CD4-positive, alpha-beta T cell treated with Interleukin-1 beta for 1 hour (primary cell): ENCODE results near the gene TJP1.
"Not testable (repeated sequence)": the region's sequence is repeated elsewhere in the genome, so short reads cannot be mapped to it uniquely, and the experiment has no call there.

Experiments
- DNase-seq, 2 donors: peaks; one replicate each; pipeline ENCODE4 v3.0.0-alpha.2; 2020 to 2022

The TJP1 gene

DNA sequence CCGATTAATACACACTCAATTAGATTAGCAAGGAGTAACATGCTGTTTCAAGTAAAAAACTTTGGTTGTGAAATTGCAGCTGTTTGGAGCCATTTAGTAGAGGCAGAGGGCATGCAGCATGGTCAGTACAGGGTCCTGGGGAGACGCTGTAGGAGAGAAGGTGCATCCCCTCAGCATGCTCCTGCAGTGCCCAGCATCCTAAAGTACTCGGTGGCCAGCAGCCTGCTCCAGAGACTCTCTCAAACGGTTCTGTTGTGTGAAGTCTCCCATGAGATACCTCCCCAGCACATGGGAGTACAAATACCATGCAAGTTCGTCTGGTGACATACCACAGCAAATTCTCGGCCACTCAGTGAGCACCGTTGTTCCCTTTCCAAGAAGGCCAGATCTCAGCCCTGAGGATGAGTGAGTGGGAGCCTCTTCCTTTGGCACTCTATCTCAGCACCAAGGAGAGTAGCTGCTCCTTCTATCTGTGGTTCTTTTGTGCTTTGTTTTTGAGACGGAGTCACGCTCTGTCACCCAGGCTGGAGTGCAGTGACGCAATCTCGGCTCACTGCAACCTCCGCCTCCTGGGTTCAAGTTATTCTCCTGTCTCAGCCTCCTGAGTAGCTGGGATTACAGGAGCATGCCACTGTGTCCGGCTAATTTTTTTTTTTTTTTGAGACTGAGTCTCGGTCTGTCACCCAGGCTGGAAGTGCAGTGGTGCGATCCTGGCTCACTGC lies 72.7 kb downstream of the TJP1 start:
- DNase-seq, result no peak

DNA sequence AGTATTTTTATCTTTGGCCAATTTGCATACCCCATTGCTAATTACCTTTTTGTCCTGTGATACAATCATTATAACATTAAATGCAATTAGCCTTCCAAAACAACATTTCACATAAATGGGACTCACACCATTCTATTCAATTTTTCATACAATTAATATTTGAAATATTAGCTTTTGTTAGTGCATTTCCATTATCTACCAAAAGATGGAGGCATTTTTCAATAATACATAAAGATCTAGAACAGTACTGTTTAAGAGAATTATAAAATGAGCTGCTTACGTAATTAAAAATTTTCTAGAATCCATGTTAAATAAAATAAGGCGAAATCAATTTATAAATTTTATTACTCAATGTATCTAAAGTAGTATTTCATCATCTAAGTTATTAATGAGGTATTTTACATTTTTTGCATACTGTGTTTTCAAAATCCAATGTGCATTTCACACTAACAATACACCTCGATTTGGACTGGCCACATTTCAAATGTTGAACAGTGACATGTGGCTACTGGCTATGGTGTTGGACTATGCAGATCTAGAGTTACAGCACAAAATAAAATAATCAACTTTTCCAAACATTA lies 74.3 kb downstream of the TJP1 start:
- DNase-seq, result no peak

DNA sequence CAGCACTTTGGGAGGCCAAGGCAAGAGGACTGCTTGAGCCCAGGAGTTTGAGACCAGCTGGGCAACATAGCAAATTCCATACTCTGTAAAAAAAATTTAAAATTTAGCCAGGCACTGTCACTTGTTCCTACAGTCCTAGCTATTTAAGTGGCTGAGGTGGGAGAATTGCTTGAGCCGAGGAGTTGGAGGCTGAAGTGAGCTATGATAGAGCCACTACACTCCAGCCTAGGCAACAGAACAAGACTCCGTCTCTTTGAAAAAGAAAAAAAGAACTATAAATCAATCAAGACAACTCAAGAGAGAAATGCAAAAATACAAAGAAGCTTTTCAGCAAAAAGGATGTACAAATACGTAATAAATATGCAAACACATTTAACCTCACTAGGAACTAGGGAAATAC lies 78.8 kb downstream of the TJP1 start:
- DNase-seq, result no peak

DNA sequence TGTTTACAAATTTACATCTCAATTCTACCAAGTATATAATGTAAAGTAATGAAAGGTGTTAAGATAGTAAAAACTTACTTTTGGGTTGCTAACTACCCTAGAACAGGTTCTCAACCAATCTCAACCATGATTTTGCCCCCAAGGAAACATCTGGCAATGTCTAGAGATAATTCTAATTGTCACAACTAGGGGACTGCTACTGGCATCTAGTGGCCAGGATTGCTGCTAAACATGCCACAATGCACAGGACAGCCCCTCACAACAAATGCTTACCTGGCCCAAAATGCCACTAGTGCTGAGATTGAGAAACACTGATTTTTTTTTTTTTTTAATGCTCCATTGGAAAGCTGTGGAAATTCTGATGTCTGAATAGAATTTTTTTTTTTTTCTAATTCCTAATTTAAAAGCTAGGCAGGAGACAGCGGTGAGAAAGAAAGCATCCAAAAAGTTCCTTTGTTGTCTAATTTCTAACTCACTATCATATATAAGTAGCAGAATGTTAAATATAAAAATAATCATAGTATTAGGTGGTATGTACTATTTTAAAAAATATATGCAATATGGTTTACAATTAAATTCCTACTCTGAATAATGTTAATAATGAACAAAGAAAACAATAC lies 81.5 kb downstream of the TJP1 start:
- no peak for DNase-seq

DNA sequence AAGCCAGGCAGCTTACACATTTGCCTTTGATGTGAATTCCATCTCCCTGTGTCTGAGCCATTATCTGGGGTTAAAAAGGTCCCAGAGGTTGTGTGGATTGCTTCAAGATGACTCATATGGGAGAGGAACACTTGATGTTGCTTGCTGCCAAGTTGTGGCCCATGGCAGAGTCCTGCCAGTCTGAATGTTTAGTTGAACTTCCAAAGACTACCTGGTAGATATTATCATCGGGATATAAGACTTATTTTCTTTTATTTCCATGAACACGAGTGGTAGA lies 85.6 kb downstream of the TJP1 start:
- DNase-seq, result no peak

DNA sequence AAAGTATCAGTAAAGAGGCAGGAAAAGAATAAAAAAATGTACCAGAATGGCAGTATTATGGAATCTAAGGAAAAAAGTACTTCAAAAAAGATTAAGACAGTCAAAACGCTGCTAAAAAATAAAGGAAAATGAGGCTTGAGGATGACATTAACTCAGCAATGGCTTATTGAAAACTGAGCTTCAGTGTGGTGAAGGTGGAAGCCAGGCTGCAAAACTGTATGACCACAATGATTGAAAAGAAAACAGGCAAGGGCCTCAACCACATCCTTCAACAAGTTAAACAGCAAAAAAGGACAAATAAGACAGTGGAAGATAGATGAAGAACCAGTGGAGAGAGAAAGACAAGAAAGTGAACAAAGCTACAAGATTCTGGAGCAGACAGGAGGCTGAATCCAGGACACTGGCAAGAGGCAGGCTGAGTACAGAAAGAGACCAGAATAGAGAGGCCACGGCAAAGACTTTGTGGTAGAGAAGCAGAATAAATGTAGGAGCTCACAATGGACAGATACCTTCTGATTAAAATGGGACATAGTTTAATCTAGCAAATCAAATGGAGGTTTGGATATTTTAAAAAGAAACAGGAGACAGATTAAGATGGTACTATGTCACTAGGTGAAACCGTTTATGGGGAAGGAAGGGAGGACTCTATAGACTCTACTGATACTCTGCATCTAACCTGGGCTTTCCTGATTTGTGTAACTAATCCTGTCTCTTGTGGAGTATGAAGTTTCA lies 86.1 kb downstream of the TJP1 start:
- no peak for DNase-seq

DNA sequence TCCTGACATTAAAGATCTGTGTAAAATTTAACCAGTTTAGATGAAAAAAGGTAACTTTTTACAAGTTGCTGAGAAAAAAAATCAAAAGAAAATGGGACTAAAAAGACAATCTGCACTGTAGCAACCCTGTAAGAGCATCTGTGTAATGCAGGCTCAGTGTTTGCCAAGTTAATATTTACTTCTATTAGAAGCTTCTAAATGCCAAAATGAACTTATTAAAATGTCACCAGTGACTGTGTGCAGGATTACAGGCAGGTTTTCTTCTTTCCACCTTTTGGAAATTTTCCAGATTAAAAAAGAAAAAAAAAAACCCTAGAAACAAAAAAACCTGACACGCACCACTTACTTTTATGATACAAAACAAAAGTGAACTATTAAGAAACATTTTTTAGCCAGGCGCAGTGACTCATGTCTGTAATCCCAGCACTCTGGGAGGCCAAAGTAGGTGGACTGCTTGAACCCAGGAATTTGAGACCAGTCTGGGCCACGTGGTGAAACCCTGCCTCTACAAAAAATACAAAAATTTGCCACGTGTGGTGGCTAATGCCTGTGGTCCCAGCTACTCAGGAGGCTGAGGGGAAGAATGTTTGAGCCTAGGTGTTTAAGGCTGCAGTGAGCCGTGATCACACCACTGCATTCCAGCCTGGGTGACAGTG lies 87.2 kb downstream of the TJP1 start:
- DNase-seq, result no peak

DNA sequence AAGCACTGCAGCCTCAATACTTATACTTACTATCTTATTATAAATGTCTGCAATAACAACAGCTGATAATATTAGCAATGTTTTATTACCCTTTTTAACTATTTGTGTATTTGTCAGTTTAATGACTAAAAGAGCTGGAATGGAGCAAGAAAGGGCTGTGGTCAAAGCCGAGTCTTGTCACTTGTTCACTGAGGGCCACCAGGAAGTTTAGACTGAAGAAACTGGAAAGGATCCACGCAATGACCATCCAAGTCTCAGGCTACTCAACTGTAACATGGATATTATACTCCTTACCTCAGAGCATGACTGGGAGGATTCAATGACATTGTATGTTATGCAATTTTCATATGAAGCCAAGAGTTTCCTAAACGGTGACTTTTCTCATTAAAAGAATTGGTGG lies 90.4 kb downstream of the TJP1 start:
- no peak for DNase-seq

DNA sequence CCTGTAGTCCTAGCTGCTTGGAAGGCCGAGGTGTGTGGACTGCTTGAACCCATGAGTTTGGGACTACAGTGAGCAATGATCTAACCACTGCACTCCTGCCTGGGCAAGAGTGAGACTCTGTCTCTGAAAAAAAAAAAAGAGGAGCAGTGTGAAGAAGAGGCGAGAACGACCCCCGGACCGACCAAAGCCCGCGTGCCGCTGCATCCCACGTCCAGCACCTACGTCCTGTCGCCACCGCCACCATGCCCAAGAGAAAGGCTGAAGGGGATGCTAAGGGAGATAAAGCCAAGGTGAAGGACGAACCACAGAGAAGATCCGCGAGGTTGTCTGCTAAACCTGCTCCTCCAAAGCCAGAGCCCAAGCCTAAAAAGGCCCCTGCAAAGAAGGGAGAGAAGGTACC lies 91.8 kb downstream of the TJP1 start:
- DNase-seq, result not testable (repeated sequence)

DNA sequence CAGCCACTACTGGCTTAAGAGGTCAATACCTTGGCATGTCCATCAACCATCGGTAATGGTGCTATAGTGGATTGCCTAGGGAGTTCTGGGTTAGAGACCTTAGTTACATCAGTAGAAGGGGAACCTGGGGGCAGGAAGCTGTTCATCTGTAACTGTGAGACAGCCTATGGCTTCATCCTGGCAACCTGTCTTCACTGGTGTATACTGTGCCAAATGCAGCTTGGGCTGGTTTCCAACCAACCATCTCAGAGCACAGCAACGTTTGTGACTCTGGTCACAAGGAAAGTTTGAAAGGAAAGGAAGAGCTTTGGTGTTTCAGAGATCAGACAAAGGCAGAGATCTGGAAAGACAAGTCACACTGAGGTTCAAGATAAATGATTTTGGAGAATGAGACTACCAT lies 93.8 kb downstream of the TJP1 start:
- DNase-seq, result no peak

DNA sequence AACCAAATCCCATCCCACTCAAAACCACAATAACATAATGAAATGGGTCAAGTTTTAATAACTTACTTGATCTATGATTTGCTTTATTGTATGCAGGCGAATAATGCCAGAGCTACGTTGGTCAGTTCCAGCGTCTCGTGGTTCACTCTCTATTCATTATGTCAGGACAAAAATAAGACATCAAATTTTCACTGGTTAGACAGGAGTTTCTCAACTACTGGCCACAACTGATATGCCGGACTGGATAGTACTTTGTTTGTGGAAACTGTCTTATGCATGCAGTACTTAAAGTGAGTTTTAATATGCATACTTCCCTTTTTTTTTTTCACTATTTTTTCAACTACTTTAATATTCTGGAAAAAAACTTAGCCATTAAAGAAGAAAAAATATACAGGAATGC lies 94.4 kb downstream of the TJP1 start:
- DNase-seq, result no peak

DNA sequence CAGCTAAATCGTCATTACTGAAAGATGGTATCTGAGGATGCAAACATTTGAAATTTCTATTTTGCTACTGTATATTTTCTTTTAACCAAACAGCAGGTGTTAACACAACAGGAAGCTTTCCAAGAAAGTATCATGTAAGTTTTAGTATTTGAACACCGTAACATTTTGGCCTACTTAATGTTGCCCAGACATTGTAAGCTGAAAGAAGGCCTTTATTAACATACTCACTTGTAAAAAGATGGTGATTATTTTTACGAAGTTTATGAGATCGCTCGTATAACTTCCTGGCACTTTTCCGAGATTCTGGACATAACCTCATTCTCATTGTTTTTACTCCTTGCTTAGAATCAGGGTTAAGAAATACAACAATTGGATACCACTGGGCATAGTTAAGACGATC lies 95.7 kb downstream of the TJP1 start:
- no peak for DNase-seq

DNA sequence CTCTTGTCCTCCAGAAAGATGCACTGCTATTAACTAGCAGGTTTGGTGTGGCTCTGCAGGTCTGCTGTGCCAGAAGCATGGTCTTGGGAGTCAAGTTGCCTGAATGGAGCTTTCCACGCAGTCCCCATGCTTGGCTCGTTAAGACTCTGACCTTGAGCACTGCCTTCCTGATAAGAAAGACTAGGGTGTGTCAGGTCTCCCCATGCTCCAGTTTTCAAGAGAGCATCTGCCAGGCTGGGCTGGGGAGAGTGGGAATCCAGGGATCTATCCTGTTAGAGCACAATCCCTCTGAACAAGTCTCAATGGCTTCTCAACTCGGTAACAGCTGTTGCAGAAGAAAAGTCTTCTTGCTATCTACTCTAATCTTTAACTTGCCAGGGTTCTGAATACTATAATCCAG lies 98.2 kb downstream of the TJP1 start:
- DNase-seq, result no peak

DNA sequence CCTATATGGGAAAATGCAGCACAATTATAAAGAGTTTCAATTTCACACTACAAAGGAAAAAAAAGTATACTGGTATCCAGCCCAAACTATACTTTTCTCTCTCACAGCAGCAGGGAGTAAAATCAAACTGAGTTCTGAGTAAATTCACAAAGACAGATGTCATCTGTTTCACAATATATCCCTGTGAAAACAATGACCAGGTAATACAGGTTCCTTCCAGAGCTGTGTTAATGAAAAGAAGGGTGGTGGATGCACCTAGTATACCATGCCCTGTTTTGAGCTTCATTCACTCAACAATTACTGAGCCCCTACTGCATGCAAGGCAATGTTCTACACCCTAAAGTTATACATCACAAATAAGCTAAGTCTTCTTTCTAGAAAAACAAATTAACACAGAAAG lies 108.5 kb downstream of the TJP1 start:
- DNase-seq, result no peak

DNA sequence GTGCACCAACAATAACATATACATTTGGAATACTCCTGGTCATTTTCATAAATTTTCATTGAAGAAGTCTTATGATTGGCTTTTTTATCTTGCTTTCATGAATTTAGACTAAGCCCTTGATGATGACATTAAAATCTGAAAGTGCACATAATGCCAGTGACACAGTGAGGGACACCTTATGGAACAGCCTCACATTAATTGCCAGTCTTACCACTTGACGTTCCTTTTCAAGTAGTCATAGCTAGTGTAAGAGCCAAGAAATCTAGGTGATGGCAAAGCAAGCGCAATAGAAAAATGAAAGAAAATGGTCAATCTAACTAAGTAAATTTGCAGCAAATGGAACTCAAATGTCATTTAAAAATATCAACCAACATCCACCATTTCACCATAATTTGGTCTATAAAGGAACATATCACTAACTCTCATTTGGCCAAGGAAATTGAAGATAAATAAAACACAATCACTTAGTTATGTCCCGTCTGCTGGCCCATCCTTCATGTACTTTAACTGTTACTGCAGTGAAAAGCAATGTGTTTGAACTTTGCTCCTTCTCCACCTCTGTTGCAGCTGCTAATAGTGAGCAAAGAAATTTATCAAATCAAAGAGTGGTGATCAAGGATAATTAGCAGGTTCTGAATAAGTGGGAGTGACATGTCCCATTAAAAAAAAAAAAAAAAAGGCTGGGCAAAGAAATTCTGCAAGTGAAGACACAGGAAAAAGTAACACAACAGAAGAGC lies 110.0 kb downstream of the TJP1 start:
- DNase-seq, result no peak

DNA sequence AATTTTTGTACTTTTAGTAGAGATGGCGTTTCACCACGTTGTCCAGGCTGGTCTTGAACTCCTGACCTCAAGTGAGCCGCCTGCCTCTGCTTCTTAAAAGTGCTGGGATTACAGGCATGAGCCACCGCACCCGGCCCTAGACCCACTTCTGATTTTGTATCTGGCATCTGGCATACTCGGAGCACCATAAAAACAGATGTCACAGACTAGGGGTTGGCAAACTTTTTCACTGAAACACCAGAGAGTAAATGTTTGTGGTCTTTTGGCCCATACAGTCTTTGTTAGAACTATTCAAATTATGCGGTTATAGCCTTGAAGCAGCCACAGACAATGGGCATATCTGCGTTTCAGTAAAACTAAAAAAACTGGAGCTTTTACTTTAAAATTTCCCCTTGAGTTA lies 110.7 kb downstream of the TJP1 start:
- DNase-seq, result no peak

DNA sequence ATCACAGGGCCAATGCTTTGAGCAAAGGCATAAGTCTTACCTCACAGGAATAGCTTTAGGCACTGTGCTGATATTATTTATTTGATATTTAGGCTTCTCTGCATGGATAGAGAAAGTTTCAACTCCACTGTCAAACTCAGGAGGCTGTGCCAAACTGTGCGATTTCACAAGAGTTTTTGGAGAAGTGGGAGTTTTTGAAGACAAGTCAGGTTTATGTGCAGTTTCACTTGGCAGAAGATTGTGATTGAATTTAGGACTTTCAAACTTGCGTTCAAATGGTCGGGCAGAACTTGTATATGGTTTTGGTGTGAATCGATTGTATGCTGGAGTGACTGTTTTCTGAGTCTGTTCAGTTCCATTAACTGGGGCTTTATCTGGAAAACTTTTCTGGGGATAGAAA lies 113.7 kb downstream of the TJP1 start:
- no peak for DNase-seq

DNA sequence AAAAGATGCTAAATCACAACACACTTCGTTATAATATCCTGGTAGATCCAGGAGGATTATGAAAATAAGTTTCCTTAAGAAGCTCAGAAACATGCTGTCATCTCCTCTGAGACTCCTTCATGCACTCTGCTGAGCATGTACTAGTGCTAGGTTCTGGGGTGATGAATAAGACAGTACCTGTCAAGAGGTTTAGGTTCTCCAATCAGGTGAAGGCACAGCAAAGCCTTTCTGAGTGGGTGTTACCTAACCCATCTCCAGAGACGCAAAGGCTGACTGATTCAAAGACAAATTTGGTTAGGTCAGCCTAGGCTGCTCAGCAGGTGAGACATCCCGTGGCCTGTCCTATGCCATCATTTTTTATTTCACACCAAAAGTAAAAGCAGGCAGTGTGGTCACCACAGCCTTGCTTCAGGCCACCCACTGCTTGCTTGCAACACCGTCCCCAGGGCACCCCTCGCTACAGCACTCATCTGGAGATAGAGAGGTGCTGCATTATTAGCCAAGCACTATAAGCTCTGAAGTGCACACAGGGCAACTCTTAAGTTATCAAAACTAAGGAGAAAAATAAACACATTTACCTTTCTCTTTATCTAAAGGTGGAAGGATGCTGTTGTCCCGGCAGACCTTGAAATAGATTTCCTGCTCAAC lies 117.2 kb downstream of the TJP1 start:
- DNase-seq, result no peak

DNA sequence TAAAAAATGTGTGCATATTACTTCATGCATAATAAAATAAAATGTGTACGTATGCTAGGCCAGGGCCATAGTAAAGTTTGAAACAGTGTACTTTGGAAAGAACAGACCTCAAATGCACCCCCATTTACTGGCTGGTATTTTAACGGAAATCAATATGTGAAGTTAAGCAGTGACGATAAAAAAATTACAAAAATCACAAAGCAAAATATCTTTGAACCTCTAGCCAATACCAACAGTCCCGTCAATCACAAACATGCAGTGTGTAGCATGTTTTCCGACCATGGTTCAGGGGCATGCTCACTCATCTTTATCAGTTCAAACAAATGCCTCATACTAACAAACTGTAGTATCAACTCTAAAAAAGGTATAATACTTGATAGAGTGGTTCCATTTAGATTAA lies 121.1 kb downstream of the TJP1 start:
- DNase-seq, result no peak

DNA sequence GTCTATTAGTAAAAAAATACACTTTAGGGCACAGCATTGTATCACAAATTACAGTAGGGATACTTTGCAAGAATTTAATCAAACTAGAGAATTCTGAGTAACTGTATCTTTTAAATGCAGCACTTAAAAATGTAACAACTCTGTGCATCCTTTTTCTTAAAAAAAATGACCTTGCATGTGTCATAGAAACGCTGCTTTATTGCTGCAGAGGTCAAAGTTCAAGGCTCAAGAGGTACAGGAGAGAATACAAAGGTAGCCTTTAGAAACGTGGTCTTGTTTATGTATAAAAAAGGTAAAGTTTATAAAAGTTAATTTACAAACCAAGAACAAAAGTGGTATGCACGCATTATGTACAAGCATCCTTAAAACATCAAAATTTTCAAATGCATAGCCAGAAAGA lies 122.0 kb downstream of the TJP1 start:
- no peak for DNase-seq

DNA sequence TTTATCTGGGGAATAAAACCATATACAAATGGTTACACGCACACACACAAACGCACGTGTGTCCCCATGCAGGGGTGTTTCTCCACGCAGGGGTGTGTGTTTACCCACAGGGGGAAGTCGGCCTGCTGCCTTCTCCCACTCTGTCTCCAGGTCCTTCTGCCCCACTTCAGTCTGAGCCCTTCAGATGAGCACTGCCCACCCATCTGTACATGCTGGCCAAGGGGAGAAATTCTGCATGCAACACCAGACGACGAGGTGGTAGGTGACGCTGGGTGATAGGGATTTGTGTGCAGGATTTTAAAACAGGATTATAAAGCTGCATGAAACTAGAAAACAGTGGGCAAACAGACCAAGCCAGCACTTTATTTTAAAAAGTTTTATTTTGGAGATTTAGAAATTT lies 122.5 kb downstream of the TJP1 start:
- no peak for DNase-seq

DNA sequence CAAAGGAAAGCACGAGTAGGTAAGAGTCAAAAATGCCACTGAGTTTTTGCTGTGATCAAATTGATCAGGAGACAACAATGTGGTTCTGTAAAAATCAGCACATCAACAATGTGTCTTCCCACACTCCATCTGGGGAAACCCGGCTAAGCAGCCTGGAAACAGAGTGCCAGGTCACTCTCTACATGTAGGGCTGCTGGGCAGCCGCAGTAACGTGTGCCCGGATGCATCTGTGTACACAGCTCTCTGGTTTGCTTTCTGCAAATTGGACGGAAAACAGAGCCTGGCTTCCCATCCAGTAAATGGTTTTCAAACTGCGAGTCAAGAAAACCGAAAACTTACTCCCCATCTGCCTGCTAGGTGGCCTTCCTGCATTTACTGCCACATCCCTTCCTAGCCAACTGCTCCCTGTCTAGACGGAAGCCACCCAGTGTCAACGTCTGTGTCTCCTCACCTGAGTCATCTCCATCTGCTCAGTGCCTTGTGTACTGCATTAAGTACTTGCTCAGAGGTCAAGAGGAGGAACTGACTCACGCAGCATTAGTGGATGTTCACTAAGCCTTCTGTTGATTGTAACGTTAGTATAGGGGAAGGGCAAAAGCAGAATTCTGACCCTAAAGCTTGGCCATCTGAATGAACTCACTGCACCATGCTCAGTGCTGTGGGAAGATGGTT lies 124.1 kb downstream of the TJP1 start:
- no peak for DNase-seq
